OCI-LY3 (cell line): ENCODE measurements around the gene MAPKAPK2.

ENCODE experiments used
- H2AFZ ChIP-seq: fragments of 200-600, 300-600 bp; shearing (Covaris generic); 2 replicates; pipeline ENCODE4 v1.6.0; 2014; ENCODE audit warnings: antibody characterized with exemption, low read depth, low read length
- H3K27ac ChIP-seq: fragments of 200-600, 300-600 bp; sonication (generic); 2 replicates; pipeline ENCODE4 v1.5.1; 2014; ENCODE audit warnings: mild to moderate bottlenecking, low read length, moderate library complexity, mixed read lengths
- H3K27me3 ChIP-seq: fragments of 200-600, 300-600 bp; sonication (generic); 2 replicates; pipeline ENCODE4 v1.6.1; 2014; ENCODE audit warnings: low read depth, low read length, mixed read lengths
- H3K36me3 ChIP-seq: fragments of 200-600, 300-600 bp; sonication (generic); replicated peaks from 2 replicates; pipeline ENCODE3; 2014; ENCODE audit warnings: low read depth, low read length, mixed read lengths
- H3K4me1 ChIP-seq: fragments of 300-600, 200-600 bp; sonication (generic); 2 replicates; pipeline ENCODE4 v1.6.1; 2014; ENCODE audit warnings: low read length, mixed read lengths
- H3K4me2 ChIP-seq: fragments of 200-600, 300-600 bp; sonication (generic); 2 replicates; pipeline ENCODE4 v1.6.1; 2014; ENCODE audit warnings: low read length, mixed read lengths
- H3K4me3 ChIP-seq: fragments of 300-600, 200-600 bp; sonication (generic); 2 replicates; pipeline ENCODE4 v1.5.1; 2014; ENCODE audit warnings: antibody characterized with exemption, mild to moderate bottlenecking, low read length, moderate library complexity
- H3K79me2 ChIP-seq: fragments of 300-600, 200-600 bp; shearing (Covaris generic); 2 replicates; pipeline ENCODE4 v1.6.1; 2014; ENCODE audit warnings: mild to moderate bottlenecking, low read length, mixed read lengths
- H3K9ac ChIP-seq: fragments of 300-600, 200-600 bp; shearing (Covaris generic); 2 replicates; pipeline ENCODE4 v1.6.0; 2014; ENCODE audit warnings: mild to moderate bottlenecking, low read length, moderate library complexity
- H3K9me3 ChIP-seq: fragments of 200-600, 300-600 bp; shearing (Covaris generic); 2 replicates; pipeline ENCODE4 v1.6.1; 2014; ENCODE audit warnings: low read length, mixed read lengths; ENCODE audit not compliant: insufficient read depth
- H4K20me1 ChIP-seq: fragments of 200-600, 300-600 bp; sonication (generic); 2 replicates; pipeline ENCODE4 v1.6.1; 2016; ENCODE audit warnings: low read length, mixed read lengths; ENCODE audit not compliant: insufficient read depth
- CTCF ChIP-seq: fragments of 200-600, 300-600 bp; sonication (generic); IDR thresholded peaks from 2 replicates; pipeline ENCODE4 v1.5.1; 2014; ENCODE audit warnings: antibody characterized with exemption, low read length, low read depth
- EZH2phosphoT487 ChIP-seq: fragments of 200-600 bp; shearing (Covaris generic); IDR thresholded peaks from 2 replicates; pipeline ENCODE4 v1.6.1; 2018; ENCODE audit warnings: antibody characterized with exemption, mixed run types, low read depth

The MAPKAPK2 gene

GRCh38 chr1:206651958-206652890 lies 32.5 kb upstream of the MAPKAPK2 start:
- H4K20me1 ChIP-seq = no peaks in the 10 kb centered on the region
- no peaks in the 10 kb centered on the region for H3K4me1 ChIP-seq
- TF ChIP-seq EZH2phosphoT487 (no peak), CTCF (no peak)
- H3K79me2 ChIP-seq = no peaks in the 10 kb centered on the region
- H3K4me3 ChIP-seq = no peak overlapping the region
- no peak overlapping the region for H3K4me2 ChIP-seq
- peaks cover 5% of the 10 kb centered on the region for H3K36me3 ChIP-seq
- H3K9me3 ChIP-seq = no peaks in the 10 kb centered on the region
- no peak overlapping the region for H3K9ac ChIP-seq
- H2AFZ ChIP-seq = no peak overlapping the region
- no peak overlapping the region for H3K27ac ChIP-seq
- peaks cover 6% of the 10 kb centered on the region for H3K27me3 ChIP-seq

- Histone ChIP-seq H3K79me2 (no peaks in the 10 kb centered on the region), H2AFZ (no peak overlapping the region), H3K4me2 (no peak overlapping the region), H3K9ac (no peak overlapping the region), H3K4me3 (no peak overlapping the region), H3K36me3 (no peaks in the 10 kb centered on the region), H3K27ac (no peak overlapping the region), H3K9me3 (no peaks in the 10 kb centered on the region), H3K27me3 (peaks cover 16% of the 10 kb centered on the region), H3K4me1 (peaks cover 11% of the 10 kb centered on the region), H4K20me1 (no peaks in the 10 kb centered on the region)
- TF ChIP-seq EZH2phosphoT487 (no peak), CTCF (no peak)
Measured at GRCh38 chr1:206653715-206654459, 30.8 kb upstream of the MAPKAPK2 start.

- H3K9ac ChIP-seq = no peak overlapping the region
- TF ChIP-seq EZH2phosphoT487 (no peak), CTCF (no peak)
- no peak overlapping the region for H3K4me2 ChIP-seq
- H3K9me3 ChIP-seq = no peaks in the 10 kb centered on the region
- H2AFZ ChIP-seq = no peak overlapping the region
- H3K27me3 ChIP-seq = peaks cover 16% of the 10 kb centered on the region
- no peak overlapping the region for H3K4me3 ChIP-seq
- peaks cover 11% of the 10 kb centered on the region for H3K4me1 ChIP-seq
- no peaks in the 10 kb centered on the region for H3K36me3 ChIP-seq
- H3K79me2 ChIP-seq = no peaks in the 10 kb centered on the region
- H4K20me1 ChIP-seq = no peaks in the 10 kb centered on the region
- H3K27ac ChIP-seq = no peak overlapping the region
Measured at GRCh38 chr1:206654828-206655227, 29.9 kb upstream of the MAPKAPK2 start.

GRCh38 chr1:206655471-206655882 lies 29.2 kb upstream of the MAPKAPK2 start:
- Histone ChIP-seq H4K20me1 (no peaks in the 10 kb centered on the region), H2AFZ (no peak overlapping the region), H3K4me3 (no peak overlapping the region), H3K9ac (no peak overlapping the region), H3K9me3 (no peaks in the 10 kb centered on the region), H3K4me2 (no peak overlapping the region), H3K27ac (no peak overlapping the region), H3K27me3 (peaks cover 16% of the 10 kb centered on the region), H3K36me3 (no peaks in the 10 kb centered on the region), H3K4me1 (peaks cover 11% of the 10 kb centered on the region), H3K79me2 (no peaks in the 10 kb centered on the region)
- TF ChIP-seq EZH2phosphoT487 (no peak), CTCF (no peak)
